22Rv1 (cell line): Measurements from ENCODE around the gene ZNF438.
"Not testable (repeated sequence)": the region's sequence is repeated elsewhere in the genome, so short reads cannot be mapped to it uniquely, and the experiment has no call there.

Experiments
- H3K27ac ChIP-seq: fragments of 450-650 bp; 2 replicates; pipeline ENCODE4 v1.5.1; 2017
- ZFX ChIP-seq: fragments of 450-650 bp; IDR thresholded peaks from 2 replicates; pipeline ENCODE4 v1.6.1; 2017; ENCODE audit warnings: antibody characterized with exemption, borderline replicate concordance
- TF ChIP-seq, protein P1 (sequence below): fragments of 450-650 bp; IDR thresholded peaks from 2 replicates; pipeline ENCODE4 v1.5.1; 2017; ENCODE audit warnings: mild to moderate bottlenecking

ZNF438 gene

DNA sequence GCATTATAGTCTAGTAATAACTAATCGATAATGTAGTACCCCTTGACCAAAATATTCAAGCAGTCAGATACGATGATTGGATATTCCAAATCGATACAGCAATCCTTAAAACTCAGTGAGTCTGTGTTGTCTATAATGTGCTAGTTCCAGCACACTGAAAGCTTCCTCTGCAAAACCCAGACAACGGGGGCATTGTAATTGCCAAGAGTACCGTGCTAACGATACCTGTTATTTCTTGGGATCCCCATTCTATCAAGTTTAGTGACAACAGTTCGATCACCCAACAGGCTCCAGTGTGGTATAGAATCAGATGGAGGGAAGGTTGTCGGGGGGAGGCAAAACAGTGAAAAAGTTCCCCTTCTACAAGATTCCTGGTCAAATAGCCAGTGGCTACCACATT, 865 bp downstream of the ZNF438 start:
- TF ChIP-seq, protein P1, sequence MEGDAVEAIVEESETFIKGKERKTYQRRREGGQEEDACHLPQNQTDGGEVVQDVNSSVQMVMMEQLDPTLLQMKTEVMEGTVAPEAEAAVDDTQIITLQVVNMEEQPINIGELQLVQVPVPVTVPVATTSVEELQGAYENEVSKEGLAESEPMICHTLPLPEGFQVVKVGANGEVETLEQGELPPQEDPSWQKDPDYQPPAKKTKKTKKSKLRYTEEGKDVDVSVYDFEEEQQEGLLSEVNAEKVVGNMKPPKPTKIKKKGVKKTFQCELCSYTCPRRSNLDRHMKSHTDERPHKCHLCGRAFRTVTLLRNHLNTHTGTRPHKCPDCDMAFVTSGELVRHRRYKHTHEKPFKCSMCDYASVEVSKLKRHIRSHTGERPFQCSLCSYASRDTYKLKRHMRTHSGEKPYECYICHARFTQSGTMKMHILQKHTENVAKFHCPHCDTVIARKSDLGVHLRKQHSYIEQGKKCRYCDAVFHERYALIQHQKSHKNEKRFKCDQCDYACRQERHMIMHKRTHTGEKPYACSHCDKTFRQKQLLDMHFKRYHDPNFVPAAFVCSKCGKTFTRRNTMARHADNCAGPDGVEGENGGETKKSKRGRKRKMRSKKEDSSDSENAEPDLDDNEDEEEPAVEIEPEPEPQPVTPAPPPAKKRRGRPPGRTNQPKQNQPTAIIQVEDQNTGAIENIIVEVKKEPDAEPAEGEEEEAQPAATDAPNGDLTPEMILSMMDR = no peak
- TF ChIP-seq ZFX = no peak

DNA sequence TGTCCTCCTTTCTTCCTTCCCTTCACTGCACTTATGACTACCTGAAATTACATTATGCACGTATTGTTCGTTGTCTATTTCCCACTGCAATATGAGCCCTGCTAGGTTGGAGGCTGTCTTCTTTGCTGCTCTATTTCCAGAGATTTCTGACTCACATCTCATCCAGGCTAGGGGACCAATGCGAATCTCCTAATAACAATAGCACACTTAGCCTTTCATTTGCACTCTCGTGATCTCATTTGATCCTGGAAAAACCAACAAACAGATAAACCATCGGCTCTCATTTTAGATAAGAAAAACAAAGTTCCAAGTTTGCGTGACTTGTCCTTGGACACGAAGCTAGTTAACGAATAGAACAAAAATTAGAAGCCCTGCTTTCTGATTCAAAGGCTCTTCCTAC, 1.4 kb downstream of the ZNF438 start:
- TF ChIP-seq, protein P1 = no peak
- no peak for TF ChIP-seq ZFX
- no peak overlapping the region for H3K27ac ChIP-seq

More for the DNA sequence above, 865 bp downstream of the ZNF438 start:
- peak overlapping the region; percentile 89 for H3K27ac ChIP-seq

DNA sequence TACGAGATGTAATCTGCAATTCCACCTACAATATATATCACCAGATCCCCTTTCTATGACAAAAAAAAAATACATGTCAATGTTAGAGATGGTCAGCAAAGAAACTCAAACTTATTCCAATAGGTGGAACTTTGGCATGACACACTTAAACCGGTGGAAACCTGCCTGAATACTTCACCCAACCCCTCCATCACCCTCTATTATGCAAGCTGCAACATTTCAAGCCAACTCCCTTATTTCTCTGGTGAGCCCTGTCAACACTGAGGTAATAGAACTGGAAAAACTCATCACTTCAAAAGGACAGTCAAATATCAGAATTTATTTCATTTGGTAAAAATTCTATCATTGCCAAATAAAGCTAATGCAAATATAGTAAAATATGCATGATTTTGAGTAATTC, 3.6 kb downstream of the ZNF438 start:
- H3K27ac ChIP-seq = no peak overlapping the region

DNA sequence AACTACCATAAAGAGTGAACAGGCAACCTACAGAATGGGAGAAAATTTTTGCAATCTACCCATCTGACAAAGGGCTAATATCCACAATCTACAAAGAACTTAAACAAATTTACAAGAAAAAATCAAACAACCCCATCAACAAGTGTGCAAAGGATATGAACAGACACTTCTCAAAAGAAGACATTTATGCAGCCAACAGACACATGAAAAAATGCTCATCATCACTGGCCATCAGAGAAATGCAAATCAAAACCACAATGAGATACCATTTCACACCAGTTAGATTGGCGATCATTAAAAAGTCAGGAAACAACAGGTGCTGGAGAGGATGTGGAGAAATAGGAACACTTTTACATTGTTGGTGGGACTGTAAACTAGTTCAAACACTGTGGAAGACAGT, 5.4 kb downstream of the ZNF438 start:
- not testable (repeated sequence) for H3K27ac ChIP-seq

More for the DNA sequence above, 3.6 kb downstream of the ZNF438 start:
- no peak for TF ChIP-seq ZFX
- TF ChIP-seq, protein P1 = no peak

DNA sequence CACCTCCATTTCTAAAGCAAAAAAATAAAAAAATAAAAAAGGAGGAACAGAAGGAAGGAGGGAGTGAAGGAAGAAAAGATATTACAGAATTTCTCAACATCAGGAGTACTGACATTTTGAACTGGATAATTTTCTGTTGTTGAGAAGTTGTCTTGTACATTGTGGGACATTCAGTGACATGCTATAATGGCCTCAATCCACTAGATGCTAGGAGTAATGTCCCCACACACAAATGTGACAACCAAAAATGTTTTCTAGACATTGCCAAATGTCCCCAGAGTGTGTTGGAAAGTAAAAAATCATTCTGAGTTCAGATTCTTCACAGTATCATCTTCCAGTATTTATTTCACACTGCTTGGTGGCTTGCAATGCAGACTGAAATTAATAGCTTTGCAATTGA, 6.5 kb downstream of the ZNF438 start:
- TF ChIP-seq ZFX = no peak
- TF ChIP-seq, protein P1 = no peak

DNA sequence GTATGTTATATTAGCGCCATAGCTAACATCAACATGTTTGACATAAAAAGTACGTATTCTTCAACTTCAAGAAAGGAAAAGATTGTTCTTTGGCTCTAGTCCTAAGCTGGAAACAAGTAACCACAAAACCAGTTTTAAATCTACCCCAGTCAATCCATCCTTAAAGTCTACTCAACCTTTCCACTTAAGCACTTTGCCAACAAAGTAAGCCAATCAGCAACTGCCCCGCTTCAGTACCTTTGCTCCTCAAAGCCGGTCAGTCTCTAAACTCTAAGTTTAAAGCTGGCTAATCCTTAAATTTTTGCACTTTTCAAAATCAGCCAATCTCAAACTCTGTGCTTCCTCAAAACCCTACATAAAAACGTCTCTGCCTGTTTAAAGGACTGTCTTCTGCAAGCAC, 8.1 kb downstream of the ZNF438 start:
- no peak overlapping the region for H3K27ac ChIP-seq
- TF ChIP-seq ZFX = no peak
- TF ChIP-seq, protein P1 = no peak

More for the DNA sequence above, 6.5 kb downstream of the ZNF438 start:
- H3K27ac ChIP-seq = no peak overlapping the region

DNA sequence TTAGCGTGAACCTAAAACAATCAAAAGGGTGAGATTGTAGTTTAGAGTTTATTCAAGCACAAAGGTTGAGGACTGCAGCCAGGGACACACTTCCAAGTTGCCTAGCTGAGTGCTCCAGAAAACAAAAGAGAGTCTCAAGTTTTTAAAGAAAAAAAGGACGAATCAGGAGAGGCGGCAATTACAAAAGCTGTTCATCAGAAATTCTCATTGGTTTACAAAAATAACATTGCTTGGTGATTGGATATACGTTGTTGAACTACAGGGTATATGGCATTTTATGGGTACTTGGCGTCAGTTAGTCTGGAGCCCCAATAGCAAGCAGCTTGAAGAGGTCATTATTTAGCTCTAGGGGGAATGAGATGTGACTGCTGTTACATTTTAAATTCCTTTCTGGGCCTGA, 11.5 kb downstream of the ZNF438 start:
- TF ChIP-seq, protein P1 = no peak
- TF ChIP-seq ZFX = no peak
- H3K27ac ChIP-seq = no peak overlapping the region

DNA sequence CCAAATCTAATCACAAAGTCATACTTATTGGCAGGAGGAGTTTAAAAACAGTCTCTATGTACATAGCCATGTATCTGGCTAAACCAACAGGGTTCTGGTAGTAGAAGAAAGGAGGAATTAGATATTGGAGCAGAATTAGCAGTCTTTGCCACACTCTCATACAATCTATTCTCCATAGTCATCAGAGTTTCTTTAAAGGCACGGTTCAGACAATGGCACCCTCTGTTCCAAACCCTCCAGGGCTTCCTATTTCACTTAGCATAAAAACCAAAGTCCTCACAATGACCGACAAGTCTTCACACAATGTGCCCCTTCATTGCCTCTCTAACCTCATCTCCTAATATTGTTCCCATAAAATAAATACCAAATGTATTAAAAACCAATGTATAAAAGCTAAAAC, 12.7 kb downstream of the ZNF438 start:
- H3K27ac ChIP-seq = no peak overlapping the region
- TF ChIP-seq, protein P1 = no peak
- no peak for TF ChIP-seq ZFX
